Measurements from ENCODE around the gene MAPK14.

GRCh38 chr6:36033935-36034334 is 6.3 kb downstream of the MAPK14 start:
- no peak for TF ChIP-seq CTCF (IDR thresholded peaks at IDR 0.05; ENCODE audit: low read length)
- no peak for TF ChIP-seq EZH2 (optimal IDR thresholded peaks at IDR 0.05; ENCODE audit: low read depth, low read length)
- no peak for TF ChIP-seq EZH2phosphoT487 (IDR thresholded peaks at IDR 0.05; ENCODE audit: low read length)

Data from MM.1S (cell line).